ENCODE data around the gene JUNB. TPM values are rescaled to one million over a fixed set of nuclear protein-coding genes. Genes with fewer than 3 reads are reported as not detected.
"Not testable (repeated sequence)": the region's sequence is repeated elsewhere in the genome, so short reads cannot be mapped to it uniquely, and the experiment has no call there.

JUNB gene
- total and polyA plus RNA-seq, 2 experiments from 2014 or later = 37.2 to 103 TPM

DNA sequence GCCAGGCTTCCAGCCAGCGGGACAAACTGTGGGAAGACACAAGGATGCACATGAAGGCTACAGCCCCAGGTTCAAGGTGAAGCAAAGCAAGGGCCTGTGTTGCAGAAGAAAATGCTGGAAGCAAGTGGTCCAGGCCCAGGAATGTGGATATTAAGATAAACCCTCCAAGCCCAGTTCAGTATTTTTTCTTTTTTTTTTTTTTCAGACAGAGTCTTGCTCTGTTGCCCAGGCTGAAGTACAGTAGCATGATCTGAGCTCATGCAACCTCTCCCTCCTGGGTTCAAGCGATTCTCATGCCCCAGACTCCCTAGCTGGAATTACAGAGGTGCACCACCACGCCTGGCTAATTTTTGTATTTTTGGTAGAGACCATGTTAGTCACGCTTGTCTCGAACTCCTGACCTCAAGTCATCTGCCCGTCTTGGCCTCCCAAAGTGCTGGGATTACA, 5.9 kb downstream of the JUNB start:
- no peaks in the 10 kb centered on the region for H3K27me3 ChIP-seq
- no peak overlapping the region for H3K4me3 ChIP-seq
- TF ChIP-seq, protein P1, sequence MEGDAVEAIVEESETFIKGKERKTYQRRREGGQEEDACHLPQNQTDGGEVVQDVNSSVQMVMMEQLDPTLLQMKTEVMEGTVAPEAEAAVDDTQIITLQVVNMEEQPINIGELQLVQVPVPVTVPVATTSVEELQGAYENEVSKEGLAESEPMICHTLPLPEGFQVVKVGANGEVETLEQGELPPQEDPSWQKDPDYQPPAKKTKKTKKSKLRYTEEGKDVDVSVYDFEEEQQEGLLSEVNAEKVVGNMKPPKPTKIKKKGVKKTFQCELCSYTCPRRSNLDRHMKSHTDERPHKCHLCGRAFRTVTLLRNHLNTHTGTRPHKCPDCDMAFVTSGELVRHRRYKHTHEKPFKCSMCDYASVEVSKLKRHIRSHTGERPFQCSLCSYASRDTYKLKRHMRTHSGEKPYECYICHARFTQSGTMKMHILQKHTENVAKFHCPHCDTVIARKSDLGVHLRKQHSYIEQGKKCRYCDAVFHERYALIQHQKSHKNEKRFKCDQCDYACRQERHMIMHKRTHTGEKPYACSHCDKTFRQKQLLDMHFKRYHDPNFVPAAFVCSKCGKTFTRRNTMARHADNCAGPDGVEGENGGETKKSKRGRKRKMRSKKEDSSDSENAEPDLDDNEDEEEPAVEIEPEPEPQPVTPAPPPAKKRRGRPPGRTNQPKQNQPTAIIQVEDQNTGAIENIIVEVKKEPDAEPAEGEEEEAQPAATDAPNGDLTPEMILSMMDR (IDR thresholded peaks at IDR 0.05; ENCODE audit: low read depth, low read length) = no peak
- DNase-seq (ENCODE audit: low read depth in 1 of 2, low spot score in 1 of 2) = no peak
- peaks cover 6% of the 10 kb centered on the region for H3K4me1 ChIP-seq (ENCODE audit: low read depth)
- H3K27ac ChIP-seq = no peak overlapping the region
- H3K36me3 ChIP-seq = peaks cover 10% of the 10 kb centered on the region
- H3K9me3 ChIP-seq (ENCODE audit: low read depth) = no peaks in the 10 kb centered on the region

DNA sequence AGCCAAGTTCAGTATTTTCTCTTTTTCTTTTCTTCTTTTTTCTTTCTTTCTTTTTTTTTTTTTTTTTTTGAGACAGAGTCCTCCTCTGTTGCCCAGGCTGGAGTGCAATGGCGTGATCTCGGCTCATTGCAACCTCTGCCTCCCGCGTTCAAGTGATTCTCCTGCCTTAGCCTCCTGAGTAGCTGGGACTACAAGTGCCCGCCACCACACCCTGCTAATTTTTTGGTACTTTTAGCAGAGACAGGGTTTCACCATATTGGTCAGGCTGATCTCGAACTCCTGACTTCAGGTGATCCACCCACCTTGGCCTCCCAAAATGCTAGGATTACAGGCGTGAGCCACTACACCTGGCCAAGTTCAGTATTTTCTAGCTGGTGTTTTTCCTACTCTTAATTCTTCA, 6.3 kb downstream of the JUNB start:
- H3K27ac ChIP-seq; H3K27me3 ChIP-seq; H3K4me1 ChIP-seq (ENCODE audit: low read depth); DNase-seq (ENCODE audit: low read depth in 1 of 2, low spot score in 1 of 2); H3K4me3 ChIP-seq; H3K9me3 ChIP-seq (ENCODE audit: low read depth): not testable (repeated sequence)
- peaks cover 10% of the 10 kb centered on the region for H3K36me3 ChIP-seq

DNA sequence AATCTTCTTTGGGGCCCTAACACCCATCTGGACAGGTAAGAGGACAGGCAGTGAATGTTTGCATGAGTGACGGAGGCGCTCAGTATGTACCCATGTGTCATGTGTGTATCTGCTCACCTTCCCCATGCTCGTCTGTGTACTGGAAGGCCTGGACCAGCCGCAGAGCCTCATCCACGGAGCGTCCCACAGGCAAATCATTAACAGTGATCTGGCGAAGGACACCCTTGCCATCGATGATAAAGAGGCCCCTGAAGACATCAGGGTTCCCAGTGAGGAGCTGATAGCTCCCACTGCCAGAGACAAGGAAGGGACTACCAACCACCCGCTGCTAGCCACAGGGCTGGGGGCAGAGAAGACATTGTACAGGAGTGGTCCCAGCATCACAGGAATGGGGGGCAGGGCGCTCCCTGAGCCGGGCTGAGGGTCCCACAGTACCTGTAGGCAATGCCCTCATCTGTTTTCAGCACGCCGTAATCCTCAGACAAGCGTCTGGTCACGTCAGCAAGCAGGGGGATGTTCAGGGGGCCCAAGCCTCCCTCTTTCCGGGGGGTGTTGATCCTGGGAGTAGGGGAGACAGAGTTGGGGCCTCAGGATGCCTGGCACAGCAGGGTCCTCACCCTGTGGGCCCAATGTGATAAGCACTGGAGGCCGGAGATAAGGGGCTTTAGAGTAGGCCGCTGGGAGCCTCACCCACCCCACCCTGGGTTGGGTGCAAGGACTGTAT, 8.6 kb downstream of the JUNB start:
- H3K27me3 ChIP-seq = no peaks in the 10 kb centered on the region
- H3K27ac ChIP-seq = no peak overlapping the region
- H3K9me3 ChIP-seq (ENCODE audit: low read depth) = no peaks in the 10 kb centered on the region
- TF ChIP-seq, protein P1 (IDR thresholded peaks at IDR 0.05; ENCODE audit: low read depth, low read length) = no peak
- H3K4me3 ChIP-seq = no peak overlapping the region
- H3K36me3 ChIP-seq = peaks cover 10% of the 10 kb centered on the region
- no peak for DNase-seq (ENCODE audit: low read depth in 1 of 2, low spot score in 1 of 2)
- peaks cover 3% of the 10 kb centered on the region for H3K4me1 ChIP-seq (ENCODE audit: low read depth)

DNA sequence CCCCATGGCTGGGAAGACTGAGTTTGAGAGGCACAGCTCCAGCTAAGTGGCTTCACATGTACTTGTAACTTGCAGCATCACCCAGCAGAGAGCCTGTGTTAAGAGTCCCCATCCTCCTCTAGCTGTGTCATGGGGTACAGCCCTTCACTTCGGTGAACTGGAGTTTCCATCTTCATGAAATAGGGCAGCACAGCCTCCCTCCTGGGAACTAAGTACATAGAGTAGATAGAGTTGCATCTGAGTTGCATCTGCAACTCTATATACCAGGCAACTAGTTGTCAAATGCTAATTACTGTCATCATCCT, 9.1 kb downstream of the JUNB start:
- TF ChIP-seq, protein P1 (IDR thresholded peaks at IDR 0.05; ENCODE audit: low read depth, low read length) = no peak
- Histone ChIP-seq H3K27ac (no peak overlapping the region), H3K27me3 (no peaks in the 10 kb centered on the region), H3K4me1 (ENCODE audit: low read depth) (peaks cover 3% of the 10 kb centered on the region), H3K9me3 (ENCODE audit: low read depth) (no peaks in the 10 kb centered on the region), H3K4me3 (peak overlapping the region; percentile 73), H3K36me3 (peaks cover 10% of the 10 kb centered on the region)
- no peak for DNase-seq (ENCODE audit: low read depth in 1 of 2, low spot score in 1 of 2)

DNA sequence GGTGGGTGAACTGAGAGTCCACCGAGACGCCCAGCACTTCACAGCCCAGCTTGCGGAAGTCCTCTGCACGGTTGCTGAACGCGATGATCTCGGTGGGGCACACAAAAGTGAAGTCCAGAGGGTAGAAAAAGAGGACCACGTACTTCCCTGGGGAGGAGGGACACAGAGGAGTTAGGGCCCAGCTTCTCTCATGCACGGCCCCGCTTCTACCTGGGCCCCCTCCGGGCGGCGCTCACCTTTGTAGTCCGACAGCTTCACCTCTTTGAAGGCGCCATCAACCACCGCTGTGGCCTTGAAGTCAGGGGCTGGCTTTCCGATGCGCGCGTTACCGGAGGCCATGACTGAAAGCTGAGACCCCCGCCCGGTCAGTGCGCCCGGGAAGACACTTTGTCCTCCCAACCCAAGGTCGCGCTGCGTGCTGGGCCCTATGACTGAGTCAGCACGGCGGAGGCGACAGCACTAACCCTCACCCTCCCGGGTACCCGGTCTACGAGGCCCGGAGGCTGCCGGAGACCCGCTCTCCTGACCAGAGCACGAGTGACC, 9.7 kb downstream of the JUNB start:
- Histone ChIP-seq H3K4me1 (ENCODE audit: low read depth) (peaks cover 3% of the 10 kb centered on the region), H3K9me3 (ENCODE audit: low read depth) (no peaks in the 10 kb centered on the region), H3K27ac (peak overlapping the region; percentile 67), H3K36me3 (peaks cover 10% of the 10 kb centered on the region), H3K4me3 (peak overlapping the region; percentile 73), H3K27me3 (no peaks in the 10 kb centered on the region)
- TF ChIP-seq, protein P1 (IDR thresholded peaks at IDR 0.05; ENCODE audit: low read depth, low read length) = no peak
- DNase-seq (ENCODE audit: low read depth in 1 of 2, low spot score in 1 of 2) = peak in 1 of 2 donors; percentile 60

DNA sequence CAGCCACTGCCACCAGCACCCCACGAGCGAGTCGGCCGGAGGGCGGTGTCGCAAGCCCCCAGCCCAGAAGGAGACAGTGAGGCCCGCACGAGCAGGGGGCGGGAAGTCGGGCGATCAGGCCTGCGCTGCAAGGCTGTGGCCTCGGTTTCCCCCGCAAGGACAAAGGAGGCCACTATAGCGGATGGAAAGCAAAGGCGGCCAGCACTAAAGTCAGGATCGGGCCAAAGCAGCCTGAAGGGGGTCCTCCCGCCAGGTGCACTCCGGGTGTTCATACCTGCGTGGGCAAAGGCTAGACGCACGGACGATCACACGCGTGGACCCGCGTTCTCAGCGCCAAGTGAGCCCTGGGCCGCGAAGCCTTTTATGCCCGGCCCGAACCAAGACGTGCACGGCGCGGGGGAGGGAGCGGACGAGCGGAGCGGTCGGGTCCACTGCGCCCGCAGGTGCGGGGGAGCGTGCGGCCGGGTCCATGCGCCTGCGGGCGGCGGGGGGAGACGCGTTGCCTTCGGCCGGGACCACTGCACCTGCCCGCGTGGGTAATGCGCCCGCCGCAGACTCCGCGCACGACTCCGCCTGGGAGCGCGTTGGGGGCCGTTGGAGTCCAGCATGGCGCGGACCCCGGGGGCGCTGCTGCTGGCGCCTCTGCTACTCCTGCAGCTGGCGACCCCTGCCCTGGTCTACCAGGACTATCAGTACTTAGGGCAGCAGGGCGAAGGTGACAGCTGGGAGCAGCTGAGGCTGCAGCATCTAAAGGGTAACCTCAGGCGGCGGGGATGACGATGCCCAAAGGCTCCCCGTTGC, 10.4 kb downstream of the JUNB start, which contains the start of the genes PRDX2 and THSD8:
Gene PRDX2, minus strand, starts transcription at position 335 of the 801 bp plus-strand sequence. CDS start 539 bp downstream, outside the sequence.
Gene THSD8, plus strand, starts transcription at position 604 of the 801 bp plus-strand sequence. Its CDS starts 3 bp downstream, at position 607.
- Histone ChIP-seq H3K4me1 (ENCODE audit: low read depth) (peaks cover 3% of the 10 kb centered on the region), H3K27me3 (no peaks in the 10 kb centered on the region), H3K4me3 (peak within 1 kb of the TSS; percentile 73), H3K36me3 (peaks cover 10% of the 10 kb centered on the region), H3K9me3 (ENCODE audit: low read depth) (no peaks in the 10 kb centered on the region), H3K27ac (peak within 1 kb of the TSS; percentile 67)
- peak; percentile 86 to 91 for DNase-seq (ENCODE audit: low read depth in 1 of 2, low spot score in 1 of 2)
- TF ChIP-seq, protein P1 (IDR thresholded peaks at IDR 0.05; ENCODE audit: low read depth, low read length) = no peak
